Ovary (tissue), 3 donors: ENCODE data around the gene AJUBA.

Experiments used
- CTCF ChIP-seq, 3 donors: fragments of 450-650 bp in 2 of 3; fragments of 200-600 bp in 1 of 3; IDR thresholded peaks; one replicate each; pipeline versions ENCODE4 v1.5.1 to v1.8.0; 2016 to 2022; ENCODE audit warnings: antibody characterized with exemption in 3 of 3, mild to moderate bottlenecking in 1 of 3
- EP300 ChIP-seq: sonication (generic); formaldehyde crosslinking; IDR thresholded peaks from one replicate; pipeline ENCODE4 v1.6.1; 2017; ENCODE audit warnings: antibody characterized with exemption
- POLR2A ChIP-seq: fragments of 450-650 bp; IDR thresholded peaks from one replicate; pipeline ENCODE4 v1.6.1; 2017; ENCODE audit warnings: antibody characterized with exemption, mild to moderate bottlenecking, moderate library complexity
- donor health status: DM: no; HTN: no; CAD: no.

- TF ChIP-seq CTCF (IDR thresholded peaks at IDR 0.05) (no peak), POLR2A (no peak), EP300 (no peak)
Observed at GRCh38 chr14:23023795-23024152, 41.4 kb upstream of the AJUBA start.
